ENCODE measurements around the gene ZSWIM5. TPM values are rescaled to one million over a fixed set of nuclear protein-coding genes. Genes with fewer than 3 reads are reported as not detected.
"Not testable (repeated sequence)": the region's sequence is repeated elsewhere in the genome, so short reads cannot be mapped to it uniquely, and the experiment has no call there.

Gene ZSWIM5
- total RNA-seq, 1 donor from 2014 or later = under 0.01 TPM

DNA sequence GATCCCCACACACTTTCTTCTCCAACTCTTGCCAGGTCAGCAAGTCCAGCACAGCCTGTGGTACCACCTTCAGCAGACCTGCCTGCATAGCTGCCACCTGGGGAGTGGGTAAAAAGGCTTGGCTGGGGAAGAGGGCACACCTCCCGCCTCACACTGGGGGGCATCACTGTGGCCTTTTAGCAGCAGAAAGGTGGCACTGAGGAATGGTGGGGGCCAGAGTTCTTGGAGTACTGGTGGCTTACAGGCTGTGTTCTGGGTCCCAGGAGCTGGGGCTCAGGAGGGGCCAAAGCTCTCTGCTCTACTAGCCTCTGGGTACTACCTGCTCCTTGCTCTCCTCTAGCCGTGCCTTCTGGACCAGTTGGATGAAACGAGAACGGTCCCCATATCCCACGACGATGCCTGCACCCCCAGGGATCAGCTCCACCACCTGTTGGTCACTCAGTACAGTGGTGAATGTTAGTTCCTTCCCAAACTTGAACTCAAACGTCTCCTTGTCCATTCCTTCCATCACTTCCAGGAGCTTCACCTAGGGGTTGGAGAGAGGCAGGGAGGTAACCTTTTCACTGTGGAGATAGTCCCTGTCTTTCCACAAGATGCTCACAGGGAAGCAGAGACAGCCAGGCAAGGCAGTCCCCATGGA lies 202.0 kb downstream of the ZSWIM5 start:
- Histone ChIP-seq H3K27me3 (ENCODE audit: control insufficient read depth, insufficient read depth, low read length) (no peaks in the 10 kb centered on the region), H3K36me3 (ENCODE audit: control insufficient read depth, insufficient read depth, low read length) (peaks cover 51% of the 10 kb centered on the region), H3K4me3 (ENCODE audit: low read depth, low read length) (no peak overlapping the region)
- DNase-seq (ENCODE audit: low read depth) = no peak
- FAIRE-seq = no peak
- TF ChIP-seq CTCF (IDR thresholded peaks at IDR 0.05; ENCODE audit: insufficient read depth, low read length, severe bottlenecking) = no peak

DNA sequence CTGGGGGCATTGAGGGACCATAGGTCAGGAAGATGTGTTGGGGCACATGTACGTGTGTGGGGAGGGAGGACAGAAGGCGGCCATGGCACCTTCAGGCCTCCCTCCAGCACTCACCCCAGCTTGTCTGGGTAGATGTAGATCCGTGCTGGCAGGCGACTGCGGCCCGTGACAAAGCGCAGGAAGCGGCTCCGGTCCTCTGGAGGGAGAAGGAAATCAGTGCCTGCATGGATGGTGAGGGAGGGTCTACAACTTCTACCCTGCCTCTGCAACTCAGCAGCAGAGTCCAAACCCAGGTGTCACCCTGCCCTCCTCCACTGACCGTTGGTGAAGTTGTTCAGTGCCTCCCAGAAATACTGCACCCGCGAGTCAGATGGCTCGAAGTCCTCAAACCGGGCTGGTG lies 202.7 kb downstream of the ZSWIM5 start:
- H3K27me3 ChIP-seq (ENCODE audit: control insufficient read depth, insufficient read depth, low read length) = no peaks in the 10 kb centered on the region
- DNase-seq (ENCODE audit: low read depth) (no peak), FAIRE-seq (no peak)
- TF ChIP-seq CTCF (IDR thresholded peaks at IDR 0.05; ENCODE audit: insufficient read depth, low read length, severe bottlenecking) = no peak
- no peak overlapping the region for H3K4me3 ChIP-seq (ENCODE audit: low read depth, low read length)
- peaks cover 44% of the 10 kb centered on the region for H3K36me3 ChIP-seq (ENCODE audit: control insufficient read depth, insufficient read depth, low read length)

GRCh38 chr1:45002650-45003645 lies 203.5 kb downstream of the ZSWIM5 start:
- no peak for DNase-seq (ENCODE audit: low read depth)
- FAIRE-seq = peak; percentile 52
- Histone ChIP-seq H3K36me3 (ENCODE audit: control insufficient read depth, insufficient read depth, low read length) (peaks cover 37% of the 10 kb centered on the region), H3K4me3 (ENCODE audit: low read depth, low read length) (no peak overlapping the region), H3K27me3 (ENCODE audit: control insufficient read depth, insufficient read depth, low read length) (no peaks in the 10 kb centered on the region)
- no peak for TF ChIP-seq CTCF (IDR thresholded peaks at IDR 0.05; ENCODE audit: insufficient read depth, low read length, severe bottlenecking)

DNA sequence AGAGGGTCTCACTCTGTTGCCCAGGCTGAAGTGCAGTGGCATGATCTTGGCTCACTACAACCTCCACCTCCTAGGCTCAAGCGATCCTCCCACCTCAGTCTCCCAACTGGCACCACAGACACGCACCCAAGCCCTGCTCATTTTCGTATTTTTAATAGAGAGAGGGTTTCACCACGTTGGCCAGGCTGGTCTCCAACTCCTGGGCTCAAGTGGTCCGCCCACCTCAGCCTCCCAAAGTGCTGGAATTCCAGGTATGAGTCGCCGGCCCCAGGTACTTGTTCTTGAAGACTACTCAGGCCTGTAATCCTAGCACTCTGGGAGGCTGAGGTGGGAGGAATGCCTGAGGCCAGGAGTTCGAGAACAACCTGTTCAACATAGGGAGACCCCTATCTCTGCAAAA lies 204.8 kb downstream of the ZSWIM5 start:
- H3K36me3 ChIP-seq (ENCODE audit: control insufficient read depth, insufficient read depth, low read length) = peaks cover 24% of the 10 kb centered on the region
- FAIRE-seq; H3K4me3 ChIP-seq (ENCODE audit: low read depth, low read length); H3K27me3 ChIP-seq (ENCODE audit: control insufficient read depth, insufficient read depth, low read length); DNase-seq (ENCODE audit: low read depth): not testable (repeated sequence)

DNA sequence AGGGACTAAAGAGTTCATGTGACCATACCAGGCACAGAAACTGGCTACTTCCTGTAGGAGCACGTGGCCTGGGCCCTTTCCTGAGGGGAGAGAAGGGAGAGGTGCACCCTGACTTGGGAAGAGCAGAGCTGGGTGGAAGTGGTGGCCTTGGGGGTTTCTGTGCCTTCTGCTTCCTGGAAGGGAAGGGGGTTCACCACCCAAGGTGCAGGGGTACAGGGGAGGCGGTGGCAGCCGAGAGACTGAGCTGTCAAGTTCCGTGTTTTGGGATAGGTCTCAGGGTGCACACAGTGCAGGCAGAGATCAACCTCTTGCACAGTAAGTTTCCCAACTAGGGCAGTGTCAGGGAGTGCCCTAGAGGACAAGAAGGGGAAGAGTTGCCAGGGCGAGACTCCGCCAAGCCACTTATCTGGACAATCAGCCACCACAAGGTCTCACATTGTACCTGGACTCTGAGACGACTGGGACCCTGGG lies 205.4 kb downstream of the ZSWIM5 start:
- Histone ChIP-seq H3K27me3 (ENCODE audit: control insufficient read depth, insufficient read depth, low read length) (no peaks in the 10 kb centered on the region), H3K36me3 (ENCODE audit: control insufficient read depth, insufficient read depth, low read length) (peaks cover 22% of the 10 kb centered on the region), H3K4me3 (ENCODE audit: low read depth, low read length) (no peak overlapping the region)
- no peak for TF ChIP-seq CTCF (IDR thresholded peaks at IDR 0.05; ENCODE audit: insufficient read depth, low read length, severe bottlenecking)
- FAIRE-seq (no peak), DNase-seq (ENCODE audit: low read depth) (no peak)

DNA sequence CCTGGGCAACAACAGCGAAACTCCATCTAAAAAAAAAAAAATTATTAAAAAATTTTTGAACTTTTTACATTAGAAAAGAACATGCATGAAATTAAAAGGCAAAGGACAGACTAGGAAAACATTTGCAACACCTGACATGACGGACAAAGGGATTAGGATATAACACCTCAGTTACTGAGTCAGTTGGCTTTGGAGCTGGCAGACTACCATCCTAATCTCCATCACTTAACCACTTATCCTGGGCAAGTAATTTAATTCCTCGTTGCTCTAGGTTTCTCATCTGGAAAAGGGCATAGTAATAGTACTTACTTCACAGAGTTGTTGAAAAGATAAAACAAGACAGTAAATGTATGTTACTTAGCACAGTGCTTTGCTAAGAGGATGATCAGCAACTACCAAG lies 207.2 kb downstream of the ZSWIM5 start:
- no peak overlapping the region for H3K4me3 ChIP-seq (ENCODE audit: low read depth, low read length)
- FAIRE-seq = no peak

More for the DNA sequence above, 207.2 kb downstream of the ZSWIM5 start:
- Histone ChIP-seq H3K36me3 (ENCODE audit: control insufficient read depth, insufficient read depth, low read length) (peaks cover 11% of the 10 kb centered on the region), H3K27me3 (ENCODE audit: control insufficient read depth, insufficient read depth, low read length) (no peaks in the 10 kb centered on the region)
- no peak for DNase-seq (ENCODE audit: low read depth)
- TF ChIP-seq CTCF (IDR thresholded peaks at IDR 0.05; ENCODE audit: insufficient read depth, low read length, severe bottlenecking) = no peak

Data from bronchial epithelial cell (primary cell).